WTC11 (cell line): ENCODE results near the gene RPA3. TPM values are rescaled to one million over a fixed set of nuclear protein-coding genes. Genes with fewer than 3 reads are reported as not detected.
A peak's percentile ranks its signal among the peaks of the same experiment; 100 is the strongest.

Source experiments
- ATAC-seq: fragments of 200-7000 bp; cut with Tn5 transposase; 2 replicates; pipeline ENCODE4 v1.10.0; 2021; ENCODE audit warnings: mild to moderate bottlenecking, moderate library complexity
- CTCF ChIA-PET: fragments of 300-600 bp; sonication (Branson Sonifier 250); formaldehyde crosslinking; loops from one replicate; lab custom pipeline; 2021; ENCODE audit warnings: antibody characterized with exemption; lab: Charles Lee
- POLR2A ChIA-PET: fragments of 350-600 bp; sonication (Branson Sonifier 250); formaldehyde crosslinking; loops from one replicate; lab custom pipeline; 2021; ENCODE audit warnings: antibody characterized with exemption; lab: Charles Lee
- DNase-seq: peaks from one replicate; pipeline ENCODE4 v3.0.0; 2021; ENCODE audit warnings: low spot score
- H3K27ac Mint-ChIP-seq: 2 replicates; pipeline ENCODE4 v1.8.0; 2021; ENCODE audit warnings: mixed read lengths
- H3K27me3 Mint-ChIP-seq: 2 replicates; pipeline ENCODE4 v1.8.0; 2021; ENCODE audit warnings: low read depth, mild to moderate bottlenecking, moderate library complexity, mixed read lengths
- H3K36me3 Mint-ChIP-seq: 2 replicates; pipeline ENCODE4 v1.8.0; 2021; ENCODE audit warnings: mixed read lengths
- H3K4me1 Mint-ChIP-seq: 2 replicates; pipeline ENCODE4 v1.8.0; 2022; ENCODE audit warnings: mixed read lengths
- H3K4me3 Mint-ChIP-seq: 2 replicates; pipeline ENCODE4 v1.8.0; 2021; ENCODE audit warnings: mild to moderate bottlenecking, moderate library complexity, mixed read lengths
- H3K9me3 Mint-ChIP-seq: 2 replicates; pipeline ENCODE4 v1.8.0; 2021; ENCODE audit warnings: mixed read lengths
- ATF1 ChIP-seq: sonication (generic); formaldehyde crosslinking; IDR thresholded peaks from 2 replicates; pipeline ENCODE4 v1.8.1; 2023; ENCODE audit warnings: mild to moderate bottlenecking, moderate library complexity, missing genetic modification reagents
- CDX4 ChIP-seq: fragments of 250-450 bp; sonication (Bioruptor Pico); IDR thresholded peaks from 2 replicates; pipeline ENCODE4 v1.9.0; 2021; ENCODE audit warnings: moderate library complexity, mild to moderate bottlenecking, inconsistent platforms, borderline replicate concordance
- CREB1 ChIP-seq: sonication (generic); formaldehyde crosslinking; IDR thresholded peaks from 2 replicates; pipeline ENCODE4 v1.8.0; 2023; ENCODE audit warnings: mild to moderate bottlenecking, missing genetic modification reagents
- E2F5 ChIP-seq: sonication (generic); formaldehyde crosslinking; IDR thresholded peaks from 2 replicates; pipeline ENCODE4 v1.8.1; 2022; ENCODE audit warnings: mild to moderate bottlenecking, moderate library complexity, missing genetic modification reagents
- EMX1 ChIP-seq: fragments of 250-450 bp; sonication (Bioruptor Pico); IDR thresholded peaks from 2 replicates; pipeline ENCODE4 v1.8.0; 2021; ENCODE audit warnings: mild to moderate bottlenecking
- HMGA2 ChIP-seq: fragments of 250-450 bp; sonication (Bioruptor Pico); IDR thresholded peaks from 2 replicates; pipeline ENCODE4 v1.4.0; 2021; ENCODE audit warnings: mild to moderate bottlenecking, moderate library complexity
- MXD4 ChIP-seq: fragments of 250-450 bp; sonication (Bioruptor Pico); IDR thresholded peaks from 2 replicates; pipeline ENCODE4 v1.8.0; 2021; ENCODE audit warnings: mild to moderate bottlenecking, moderate library complexity, borderline replicate concordance
- NFYB ChIP-seq: sonication (generic); formaldehyde crosslinking; conservative IDR thresholded peaks from 2 replicates; pipeline ENCODE4 v1.8.0; 2022; ENCODE audit warnings: low read depth, missing genetic modification reagents
- NR3C1 ChIP-seq: sonication (generic); formaldehyde crosslinking; conservative IDR thresholded peaks from 2 replicates; pipeline ENCODE4 v1.8.1; 2023; ENCODE audit warnings: low read depth, mild to moderate bottlenecking, missing genetic modification reagents
- SMAD3 ChIP-seq: sonication (generic); formaldehyde crosslinking; IDR thresholded peaks from 2 replicates; pipeline ENCODE4 v1.8.0; 2022; ENCODE audit warnings: missing genetic modification reagents, mild to moderate bottlenecking, borderline replicate concordance
- SP1 ChIP-seq: sonication (generic); formaldehyde crosslinking; conservative IDR thresholded peaks from 2 replicates; pipeline ENCODE4 v1.8.1; 2022; ENCODE audit warnings: missing genetic modification reagents
- ZBTB21 ChIP-seq: sonication (generic); formaldehyde crosslinking; IDR thresholded peaks from 2 replicates; pipeline ENCODE4 v1.8.1; 2023; ENCODE audit warnings: mild to moderate bottlenecking, missing genetic modification reagents, borderline replicate concordance
- ZMAT4 ChIP-seq: fragments of 250-450 bp; sonication (Bioruptor Pico); IDR thresholded peaks from 2 replicates; pipeline ENCODE4 v1.9.0; 2021; ENCODE audit warnings: mild to moderate bottlenecking
- ZNF317 ChIP-seq: sonication (generic); formaldehyde crosslinking; IDR thresholded peaks from 2 replicates; pipeline ENCODE4 v1.8.1; 2023; ENCODE audit warnings: low read depth, mild to moderate bottlenecking, moderate library complexity, missing genetic modification reagents, borderline replicate concordance
- ZNF416 ChIP-seq: fragments of 250-450 bp; sonication (Bioruptor Pico); IDR thresholded peaks from 2 replicates; pipeline ENCODE4 v1.9.0; 2021; ENCODE audit warnings: mild to moderate bottlenecking, inconsistent platforms
- ZNF532 ChIP-seq: fragments of 250-450 bp; sonication (Bioruptor Pico); IDR thresholded peaks from 2 replicates; pipeline ENCODE4 v1.9.0; 2021; ENCODE audit warnings: mild to moderate bottlenecking, borderline replicate concordance
- total RNA-seq: library from RNA; stranded (reverse); gene quantifications from 3 replicates; pipeline ENCODE4 v1.2.3, GENCODE V29; 2021
- TF ChIP-seq, protein P1 (sequence below): sonication (generic); formaldehyde crosslinking; IDR thresholded peaks from 2 replicates; pipeline ENCODE4 v1.8.1; 2023; ENCODE audit warnings: mild to moderate bottlenecking, missing genetic modification reagents, moderate library complexity
- TF ChIP-seq, protein P2 (sequence below): fragments of 250-450 bp; sonication (Bioruptor Pico); IDR thresholded peaks from 2 replicates; pipeline ENCODE4 v1.8.0; 2021; ENCODE audit warnings: mild to moderate bottlenecking
- TF ChIP-seq, protein P3 (sequence below): fragments of 250-450 bp; sonication (Bioruptor Pico); IDR thresholded peaks from 2 replicates; pipeline ENCODE4 v2.1.2; 2022; ENCODE audit warnings: mild to moderate bottlenecking, moderate library complexity
- TF ChIP-seq, protein P4 (sequence below): sonication (generic); formaldehyde crosslinking; IDR thresholded peaks from 2 replicates; pipeline ENCODE4 v1.8.0; 2022; ENCODE audit warnings: mild to moderate bottlenecking, missing genetic modification reagents

RPA3 gene
- total RNA-seq, 1 experiment from 2014 or later: 97.8 TPM

DNA sequence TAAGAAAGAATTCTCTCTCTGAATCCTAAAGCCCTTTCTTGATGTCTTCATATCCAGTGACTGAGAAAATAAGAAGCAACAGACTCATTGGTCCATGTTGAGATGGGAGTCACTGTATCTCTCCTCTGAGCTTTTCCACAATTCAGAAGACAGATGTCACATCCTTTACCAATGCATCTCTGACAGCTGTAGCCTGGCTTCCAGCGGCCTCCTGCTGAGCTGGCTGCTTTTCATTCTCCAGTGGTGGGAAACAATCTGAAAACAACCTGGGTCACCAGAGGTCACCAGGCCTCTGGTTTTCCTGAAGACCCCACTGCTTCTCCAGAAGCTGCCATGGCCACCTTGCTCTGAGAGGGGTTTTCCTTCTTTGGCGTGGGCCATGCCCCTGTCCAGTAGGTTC lies 18.3 kb upstream of the RPA3 start:
- POLR2A ChIA-PET: no interaction called here
- Mint-ChIP-seq H3K9me3 (no peaks in the 10 kb centered on the region), H3K4me1 (peaks cover 19% of the 10 kb centered on the region; the same call in 1 of the 2 replicates), H3K36me3 (no peaks in the 10 kb centered on the region), H3K27ac (no peak overlapping the region), H3K27me3 (no peaks in the 10 kb centered on the region), H3K4me3 (no peak overlapping the region)
- ATAC-seq (no peak; the same call in 1 of the 2 replicates), DNase-seq (peak; percentile 56)
- CTCF ChIA-PET: interaction anchor here (0.8 to 0.9 kb wide), 2 partner anchors 36 to 96 kb away, joined by 3 read pairs; partner anchors contain the start of gene UMAD1
- TF ChIP-seq ZNF416 (CRISPR knock-in tag): no peak

DNA sequence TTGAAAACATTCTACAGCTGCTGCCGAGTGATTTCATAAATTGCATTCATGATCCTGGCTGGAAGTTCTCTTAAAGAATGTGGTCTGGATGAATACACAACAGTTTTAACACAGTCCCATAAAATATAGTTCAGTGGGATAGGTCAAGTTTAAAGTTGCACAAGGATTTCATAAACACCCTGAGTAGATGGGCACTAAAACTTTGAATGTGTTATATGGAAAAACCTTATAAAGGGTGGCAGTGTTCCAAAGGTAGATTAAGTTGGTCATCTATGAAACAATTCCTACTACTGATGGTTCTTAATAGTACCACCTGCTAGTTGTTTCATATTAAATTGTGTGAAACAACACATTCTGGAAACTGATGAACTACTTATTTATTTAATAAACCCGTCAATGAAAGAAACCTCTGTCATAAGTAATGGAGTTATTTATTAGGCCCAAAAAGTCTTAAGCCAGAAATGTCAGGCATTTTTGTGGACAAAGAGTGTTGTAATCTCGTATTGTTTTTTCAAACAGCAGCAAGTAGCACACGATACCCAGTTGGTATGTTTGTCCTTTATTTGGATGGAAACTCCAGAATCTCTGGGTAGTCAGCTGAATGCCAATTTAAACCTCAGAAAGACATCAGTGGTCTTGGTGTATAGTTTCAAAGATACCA lies 14.3 kb upstream of the RPA3 start:
- no peak for TF ChIP-seq CDX4 (CRISPR knock-in tag)
- no peak for TF ChIP-seq NFYB (CRISPR knock-in tag)
- TF ChIP-seq, protein P1, sequence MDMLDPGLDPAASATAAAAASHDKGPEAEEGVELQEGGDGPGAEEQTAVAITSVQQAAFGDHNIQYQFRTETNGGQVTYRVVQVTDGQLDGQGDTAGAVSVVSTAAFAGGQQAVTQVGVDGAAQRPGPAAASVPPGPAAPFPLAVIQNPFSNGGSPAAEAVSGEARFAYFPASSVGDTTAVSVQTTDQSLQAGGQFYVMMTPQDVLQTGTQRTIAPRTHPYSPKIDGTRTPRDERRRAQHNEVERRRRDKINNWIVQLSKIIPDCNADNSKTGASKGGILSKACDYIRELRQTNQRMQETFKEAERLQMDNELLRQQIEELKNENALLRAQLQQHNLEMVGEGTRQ: no peak
- no peak for TF ChIP-seq MXD4 (CRISPR knock-in tag)
- no peak for TF ChIP-seq ZMAT4 (CRISPR knock-in tag)
- TF ChIP-seq ATF1: no peak
- no peak for TF ChIP-seq NR3C1 (CRISPR knock-in tag)
- TF ChIP-seq, protein P2, sequence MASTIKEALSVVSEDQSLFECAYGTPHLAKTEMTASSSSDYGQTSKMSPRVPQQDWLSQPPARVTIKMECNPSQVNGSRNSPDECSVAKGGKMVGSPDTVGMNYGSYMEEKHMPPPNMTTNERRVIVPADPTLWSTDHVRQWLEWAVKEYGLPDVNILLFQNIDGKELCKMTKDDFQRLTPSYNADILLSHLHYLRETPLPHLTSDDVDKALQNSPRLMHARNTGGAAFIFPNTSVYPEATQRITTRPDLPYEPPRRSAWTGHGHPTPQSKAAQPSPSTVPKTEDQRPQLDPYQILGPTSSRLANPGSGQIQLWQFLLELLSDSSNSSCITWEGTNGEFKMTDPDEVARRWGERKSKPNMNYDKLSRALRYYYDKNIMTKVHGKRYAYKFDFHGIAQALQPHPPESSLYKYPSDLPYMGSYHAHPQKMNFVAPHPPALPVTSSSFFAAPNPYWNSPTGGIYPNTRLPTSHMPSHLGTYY (CRISPR knock-in tag): no peak
- TF ChIP-seq E2F5 (CRISPR knock-in tag): no peak
- TF ChIP-seq SP1 (CRISPR knock-in tag): no peak
- TF ChIP-seq, protein P3, sequence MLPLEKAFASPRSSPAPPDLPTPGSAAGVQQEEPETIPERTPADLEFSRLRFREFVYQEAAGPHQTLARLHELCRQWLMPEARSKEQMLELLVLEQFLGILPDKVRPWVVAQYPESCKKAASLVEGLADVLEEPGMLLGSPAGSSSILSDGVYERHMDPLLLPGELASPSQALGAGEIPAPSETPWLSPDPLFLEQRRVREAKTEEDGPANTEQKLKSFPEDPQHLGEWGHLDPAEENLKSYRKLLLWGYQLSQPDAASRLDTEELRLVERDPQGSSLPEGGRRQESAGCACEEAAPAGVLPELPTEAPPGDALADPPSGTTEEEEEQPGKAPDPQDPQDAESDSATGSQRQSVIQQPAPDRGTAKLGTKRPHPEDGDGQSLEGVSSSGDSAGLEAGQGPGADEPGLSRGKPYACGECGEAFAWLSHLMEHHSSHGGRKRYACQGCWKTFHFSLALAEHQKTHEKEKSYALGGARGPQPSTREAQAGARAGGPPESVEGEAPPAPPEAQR (CRISPR knock-in tag): no peak
- TF ChIP-seq EMX1 (CRISPR knock-in tag): no peak
- no peak for TF ChIP-seq ZNF317
- TF ChIP-seq ZNF532 (CRISPR knock-in tag): no peak
- TF ChIP-seq ZBTB21 (CRISPR knock-in tag): no peak
- TF ChIP-seq, protein P4, sequence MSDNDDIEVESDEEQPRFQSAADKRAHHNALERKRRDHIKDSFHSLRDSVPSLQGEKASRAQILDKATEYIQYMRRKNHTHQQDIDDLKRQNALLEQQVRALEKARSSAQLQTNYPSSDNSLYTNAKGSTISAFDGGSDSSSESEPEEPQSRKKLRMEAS (CRISPR knock-in tag): no peak
- TF ChIP-seq SMAD3 (CRISPR knock-in tag): no peak
- no peak for TF ChIP-seq CREB1 (CRISPR knock-in tag)
- TF ChIP-seq HMGA2 (CRISPR knock-in tag): no peak
- TF ChIP-seq, all 79 proteins: peak for 0
- no peaks in the 10 kb centered on the region for H3K27me3 Mint-ChIP-seq
- H3K27ac Mint-ChIP-seq: no peak overlapping the region; the same call in 1 of the 2 replicates
- no peaks in the 10 kb centered on the region for H3K36me3 Mint-ChIP-seq
- H3K4me3 Mint-ChIP-seq: no peak overlapping the region
- ChIA-PET POLR2A (no interaction called here), CTCF (no interaction called here)
- no peak for ATAC-seq
- H3K9me3 Mint-ChIP-seq: peaks cover 3% of the 10 kb centered on the region; the same call in 1 of the 2 replicates
- peaks cover 14% of the 10 kb centered on the region for H3K4me1 Mint-ChIP-seq
- no peak for DNase-seq
